Activated naive CD4-positive, alpha-beta T cell treated with anti-CD3 and anti-CD28 coated beads for 36 hours (primary cell): Measurements from ENCODE around the gene TMEM191C. TPM values are rescaled to one million over a fixed set of nuclear protein-coding genes. Genes with fewer than 3 reads are reported as not detected.
"Not testable (repeated sequence)": the region's sequence is repeated elsewhere in the genome, so short reads cannot be mapped to it uniquely, and the experiment has no call there.

ENCODE experiments used
- CTCF ChIA-PET: fragments of 350-600 bp; sonication (Branson Sonifier 250); formaldehyde crosslinking; loops from one replicate; lab custom pipeline; 2021; ENCODE audit warnings: antibody characterized with exemption; lab: Charles Lee
- DNase-seq: peaks from one replicate; pipeline ENCODE4 v3.0.0-alpha.2; 2020
- H3K27ac Mint-ChIP-seq: one replicate; pipeline ENCODE4 v1.8.0; 2021; ENCODE audit warnings: mild to moderate bottlenecking, mixed read lengths
- H3K27me3 Mint-ChIP-seq: one replicate; pipeline ENCODE4 v1.8.0; 2021; ENCODE audit warnings: low read depth, mixed read lengths
- H3K36me3 Mint-ChIP-seq: one replicate; pipeline ENCODE4 v1.8.0; 2021; ENCODE audit warnings: low read depth, mixed read lengths
- H3K4me1 Mint-ChIP-seq: one replicate; pipeline ENCODE4 v1.8.0; 2021; ENCODE audit warnings: low read depth, mixed read lengths
- H3K4me3 Mint-ChIP-seq: one replicate; pipeline ENCODE4 v1.8.0; 2021; ENCODE audit warnings: mild to moderate bottlenecking, moderate library complexity, mixed read lengths
- H3K9me3 Mint-ChIP-seq: one replicate; pipeline ENCODE4 v1.8.0; 2021; ENCODE audit warnings: mixed read lengths
- intact Hi-C: fragments of 100-400 bp; cut with micrococcal nuclease; formaldehyde crosslinking; loops from one replicate; pipeline ENCODE4 v1.15.1; 2023
- total RNA-seq, 2 experiments: library from RNA; stranded (reverse); gene quantifications; one replicate each; pipeline ENCODE4 v1.2.3, GENCODE V29; 2021

TMEM191C gene
- total RNA-seq, result under 1 TPM in 1 of 2 experiments, not detected in 1; 0.22 TPM

DNA sequence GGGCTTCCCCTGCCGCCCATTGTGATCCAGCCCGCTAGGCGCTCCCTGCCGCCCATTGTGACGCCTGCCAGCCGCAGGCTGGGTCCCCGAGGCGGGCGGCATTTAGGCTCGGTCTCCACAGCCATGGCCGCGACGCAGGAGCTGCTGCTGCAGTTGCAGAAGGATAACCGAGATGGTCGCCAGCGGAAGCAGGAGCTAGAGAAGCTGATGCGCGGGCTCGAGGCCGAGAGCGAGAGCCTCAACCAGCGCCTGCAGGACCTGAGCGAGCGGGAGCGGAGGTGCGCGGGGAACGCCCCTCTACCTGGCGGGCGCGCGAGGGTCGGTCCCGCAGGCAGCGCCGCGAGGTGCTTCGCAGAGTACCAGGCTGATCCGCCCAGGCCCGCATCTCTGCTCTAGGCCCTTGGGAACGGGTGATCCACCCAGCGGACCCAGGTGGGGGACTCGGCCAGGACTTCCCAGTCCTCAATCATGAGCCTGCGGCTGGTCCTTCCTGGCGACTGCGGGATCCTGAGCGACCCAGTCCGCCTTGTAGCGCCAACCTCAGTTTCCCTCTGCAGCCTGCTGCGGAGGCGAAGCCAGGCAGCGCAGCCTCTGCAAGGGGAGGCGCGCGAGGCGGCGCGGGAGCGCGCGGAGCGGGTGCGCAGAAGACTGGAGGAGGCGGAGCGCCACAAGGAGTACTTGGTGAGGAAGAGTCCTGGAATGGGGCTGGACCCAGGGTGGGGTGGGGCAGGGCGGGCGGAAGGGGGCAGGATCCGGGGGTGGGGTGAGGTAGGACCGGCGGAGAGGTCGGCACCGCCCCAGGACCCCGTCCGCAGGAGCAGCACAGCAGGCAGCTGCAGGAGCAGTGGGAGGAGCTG is at the start of gene TMEM191C:
TMEM191C (plus strand) TSS at position 51 of the 857 bp plus-strand sequence; CDS start at position 124, 73 bp downstream.
- Mint-ChIP-seq H3K4me3 (peak within 1 kb of the TSS; percentile 81), H3K27ac (peak within 1 kb of the TSS; percentile 74)
- H3K4me1 Mint-ChIP-seq, DNase-seq, H3K36me3 Mint-ChIP-seq, H3K9me3 Mint-ChIP-seq, intact Hi-C loops, H3K27me3 Mint-ChIP-seq, CTCF ChIA-PET: not testable (repeated sequence)

DNA sequence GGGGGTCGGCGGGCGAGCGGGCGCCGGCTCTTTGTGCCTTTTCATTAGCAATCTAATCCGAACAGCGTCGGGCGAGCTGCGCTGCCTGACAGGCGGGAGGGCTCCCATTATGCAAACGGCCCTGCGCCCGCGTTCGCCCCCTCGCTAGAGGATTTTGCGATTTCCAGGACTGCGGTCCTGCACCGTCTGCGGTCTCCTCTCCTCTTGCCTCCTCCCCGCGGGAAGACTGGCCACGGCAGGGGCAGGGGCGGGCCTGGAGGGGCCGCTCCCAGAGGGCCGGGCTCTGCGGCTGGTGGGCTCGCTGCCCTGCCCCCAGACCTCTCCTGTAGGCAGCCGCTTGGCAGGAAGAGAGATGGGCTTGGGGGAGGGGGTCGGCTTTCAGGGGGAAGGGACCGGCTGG is 49.3 kb upstream of the TMEM191C start:
- H3K27me3 Mint-ChIP-seq, CTCF ChIA-PET, H3K36me3 Mint-ChIP-seq, H3K27ac Mint-ChIP-seq, H3K4me1 Mint-ChIP-seq, H3K9me3 Mint-ChIP-seq, intact Hi-C loops: not testable (repeated sequence)
- peak overlapping the region; percentile 47 for H3K4me3 Mint-ChIP-seq
- peak; percentile 25 for DNase-seq

DNA sequence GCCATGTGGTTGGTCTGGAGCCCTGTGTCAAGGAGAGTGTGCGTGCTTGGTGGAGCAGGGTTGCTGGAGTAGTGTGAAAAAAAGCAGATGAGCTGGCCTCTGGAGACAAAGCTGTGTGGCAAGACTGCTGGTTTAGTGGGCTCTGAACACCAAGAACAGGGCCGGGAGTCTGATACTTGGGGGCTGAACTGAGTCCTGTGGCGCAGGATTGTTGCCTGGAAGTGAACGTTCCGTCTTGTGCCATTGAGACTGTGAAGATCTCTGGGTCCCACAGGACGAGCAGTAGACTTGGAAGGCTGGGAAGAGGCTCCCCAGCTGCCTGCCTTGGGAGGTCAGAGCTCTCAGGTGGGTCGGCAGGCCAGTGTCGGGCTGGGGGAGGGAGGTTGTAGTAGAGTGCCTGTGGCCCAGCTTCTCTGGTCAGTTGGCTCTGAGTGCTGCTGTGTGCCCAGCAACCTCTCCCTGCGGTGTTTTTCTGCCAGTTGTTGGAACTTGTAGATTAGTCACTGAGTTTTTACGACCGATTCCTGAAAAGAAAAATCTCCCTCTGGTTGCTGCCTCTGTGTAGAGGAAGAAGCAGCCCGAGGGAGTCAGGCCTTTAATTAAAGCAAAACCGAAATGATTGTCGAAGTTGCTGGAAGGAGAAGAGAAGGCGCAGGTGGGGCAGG is 48.1 kb upstream of the TMEM191C start:
- intact Hi-C loops, CTCF ChIA-PET, H3K27ac Mint-ChIP-seq, H3K9me3 Mint-ChIP-seq, H3K4me1 Mint-ChIP-seq, H3K4me3 Mint-ChIP-seq, H3K27me3 Mint-ChIP-seq, H3K36me3 Mint-ChIP-seq, DNase-seq: not testable (repeated sequence)

DNA sequence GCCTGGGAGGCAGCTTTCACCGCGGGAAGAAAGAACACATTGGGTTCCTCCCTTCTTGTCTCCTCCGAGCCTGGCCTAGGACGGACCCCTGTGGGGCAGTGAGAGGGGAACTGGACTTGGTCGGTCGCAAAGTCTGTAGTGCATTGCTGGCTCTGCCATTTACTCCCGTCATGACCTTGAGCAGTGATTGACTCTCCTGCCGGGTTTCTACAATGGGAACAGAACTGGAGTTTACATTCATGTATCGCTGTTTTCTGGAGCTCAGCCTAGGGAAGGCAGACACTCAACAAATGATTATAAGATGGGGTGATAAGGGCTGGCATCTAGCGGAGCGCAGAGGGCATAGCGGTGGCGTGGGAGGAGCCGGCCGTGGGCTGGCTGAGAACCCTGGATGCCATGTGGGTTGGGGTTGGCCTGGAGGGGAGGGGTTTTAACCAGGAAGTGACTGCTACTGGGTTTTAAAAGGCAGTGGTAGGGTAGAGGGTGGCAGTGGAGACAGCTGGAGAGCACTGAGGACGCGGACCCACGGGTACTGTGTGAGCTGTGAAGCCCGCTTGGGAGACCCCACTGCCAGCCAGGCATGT is 46.9 kb upstream of the TMEM191C start:
- H3K27me3 Mint-ChIP-seq, intact Hi-C loops, H3K4me1 Mint-ChIP-seq, H3K9me3 Mint-ChIP-seq, H3K36me3 Mint-ChIP-seq, DNase-seq, CTCF ChIA-PET, H3K27ac Mint-ChIP-seq, H3K4me3 Mint-ChIP-seq: not testable (repeated sequence)

DNA sequence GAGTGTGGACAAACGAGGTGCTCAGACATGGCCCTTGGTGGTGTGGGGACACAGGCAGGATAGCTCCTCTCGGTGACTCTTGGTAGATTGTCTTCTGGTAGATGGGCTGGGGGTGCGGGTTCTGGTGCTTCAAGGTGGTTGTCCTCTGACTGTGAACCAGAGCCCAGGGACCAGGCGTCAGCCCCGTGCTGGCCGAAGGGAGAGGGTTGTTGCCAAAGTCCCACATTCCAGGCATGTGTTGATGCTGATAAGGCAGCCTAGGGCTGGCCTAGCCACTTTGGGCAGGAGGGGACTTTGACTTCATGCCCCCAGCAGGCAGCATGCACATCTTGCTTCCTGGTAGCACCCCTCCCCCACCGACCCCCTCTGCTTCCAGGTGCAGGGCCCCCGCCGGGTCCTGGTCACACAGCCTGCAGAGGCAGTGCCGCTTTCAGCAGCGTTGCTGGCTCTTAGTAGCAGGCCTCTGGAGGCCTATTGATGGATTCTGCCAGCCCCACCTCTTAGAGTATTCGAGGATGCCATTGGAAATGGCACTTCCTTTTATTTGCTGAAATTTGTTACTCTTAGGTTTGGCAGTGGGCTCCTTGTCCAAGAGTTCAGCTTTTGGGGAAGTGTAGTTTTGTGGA is 43.0 kb upstream of the TMEM191C start:
- CTCF ChIA-PET, intact Hi-C loops, H3K27ac Mint-ChIP-seq, H3K36me3 Mint-ChIP-seq, H3K27me3 Mint-ChIP-seq, DNase-seq, H3K9me3 Mint-ChIP-seq, H3K4me3 Mint-ChIP-seq, H3K4me1 Mint-ChIP-seq: not testable (repeated sequence)

DNA sequence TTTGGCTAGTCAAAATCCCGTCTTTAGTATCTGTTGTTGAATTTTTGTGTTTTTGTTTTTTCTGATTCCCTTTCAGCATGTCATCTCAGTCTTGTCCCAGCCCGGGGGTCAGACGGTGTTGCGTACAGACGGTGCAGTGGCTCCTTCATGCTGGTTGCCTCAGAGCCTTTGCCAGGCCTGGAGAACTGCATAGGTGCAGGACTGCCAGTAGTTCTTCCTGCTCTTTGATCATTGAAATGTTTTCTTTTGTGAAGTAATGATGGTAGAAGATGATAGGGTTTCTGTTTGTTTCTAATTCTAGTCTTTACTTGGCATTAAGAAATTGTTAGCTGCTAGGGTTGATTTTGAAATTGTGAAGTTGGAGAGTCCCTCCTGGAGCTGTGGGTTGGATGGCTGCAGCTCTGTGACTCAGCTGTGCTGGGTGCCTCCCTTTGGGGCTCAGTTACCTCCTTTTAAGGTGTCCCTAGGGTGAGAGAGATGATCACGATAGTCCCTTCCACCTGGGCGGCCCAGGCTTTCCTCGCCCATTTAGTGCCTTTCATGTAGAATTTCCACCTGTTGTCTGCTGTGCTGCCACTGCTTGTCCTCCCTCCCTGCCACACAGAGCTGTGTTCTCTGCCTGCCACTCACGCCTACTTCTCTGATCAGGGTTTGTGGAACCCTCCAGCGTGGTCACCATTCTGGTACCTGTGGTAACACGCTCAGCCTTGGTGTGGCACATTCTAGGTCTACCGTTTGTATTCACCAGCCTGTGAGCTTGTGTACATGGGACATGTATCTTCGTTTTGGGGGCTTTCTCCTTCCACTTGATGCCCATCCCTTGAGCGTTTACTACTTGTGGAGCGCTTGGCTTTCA is 32.6 kb upstream of the TMEM191C start:
- H3K36me3 Mint-ChIP-seq, H3K9me3 Mint-ChIP-seq, intact Hi-C loops, H3K27ac Mint-ChIP-seq, H3K4me3 Mint-ChIP-seq, CTCF ChIA-PET, H3K4me1 Mint-ChIP-seq, H3K27me3 Mint-ChIP-seq, DNase-seq: not testable (repeated sequence)

DNA sequence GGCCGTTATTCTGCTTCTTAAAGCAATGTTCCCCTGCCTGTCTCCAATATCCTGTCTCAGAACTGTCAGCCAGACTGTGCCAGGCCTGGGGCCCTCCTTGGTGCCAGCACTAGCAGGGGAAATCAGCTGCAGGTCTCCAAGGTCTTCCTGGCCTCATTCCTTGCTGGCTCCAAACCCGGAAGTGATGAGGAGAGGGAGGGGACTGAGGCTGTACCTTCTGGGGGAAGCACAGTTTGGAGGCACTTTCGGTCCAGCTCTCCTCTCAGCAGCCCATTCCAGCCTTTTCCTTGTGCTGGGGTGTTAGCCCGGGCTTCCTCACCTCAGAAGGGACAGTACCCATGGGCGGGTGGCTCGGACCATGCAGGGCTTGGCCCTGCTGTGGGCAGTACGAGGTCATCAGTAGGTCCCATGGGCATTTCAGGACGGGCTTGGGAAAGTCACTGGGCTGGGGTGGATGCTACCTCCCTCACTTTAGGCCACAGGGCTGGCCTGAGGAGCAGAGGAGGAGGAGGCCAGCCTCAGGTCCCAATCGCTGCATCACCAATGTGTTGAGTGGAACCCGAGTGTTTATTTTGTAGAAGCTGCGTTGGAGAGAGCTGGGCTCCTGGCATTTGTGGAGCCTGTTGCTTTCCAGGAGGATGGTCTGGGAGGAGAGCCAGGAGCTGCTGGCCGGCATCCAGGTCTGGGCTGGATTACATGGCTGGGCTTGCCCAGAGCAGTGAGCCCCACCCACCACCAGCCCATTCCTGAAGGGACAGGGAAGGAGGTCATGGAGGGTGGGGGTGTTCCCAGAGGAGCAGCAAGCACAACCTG is 31.0 kb upstream of the TMEM191C start:
- intact Hi-C loops, H3K4me3 Mint-ChIP-seq, H3K9me3 Mint-ChIP-seq, CTCF ChIA-PET, H3K4me1 Mint-ChIP-seq, DNase-seq, H3K36me3 Mint-ChIP-seq, H3K27me3 Mint-ChIP-seq, H3K27ac Mint-ChIP-seq: not testable (repeated sequence)

DNA sequence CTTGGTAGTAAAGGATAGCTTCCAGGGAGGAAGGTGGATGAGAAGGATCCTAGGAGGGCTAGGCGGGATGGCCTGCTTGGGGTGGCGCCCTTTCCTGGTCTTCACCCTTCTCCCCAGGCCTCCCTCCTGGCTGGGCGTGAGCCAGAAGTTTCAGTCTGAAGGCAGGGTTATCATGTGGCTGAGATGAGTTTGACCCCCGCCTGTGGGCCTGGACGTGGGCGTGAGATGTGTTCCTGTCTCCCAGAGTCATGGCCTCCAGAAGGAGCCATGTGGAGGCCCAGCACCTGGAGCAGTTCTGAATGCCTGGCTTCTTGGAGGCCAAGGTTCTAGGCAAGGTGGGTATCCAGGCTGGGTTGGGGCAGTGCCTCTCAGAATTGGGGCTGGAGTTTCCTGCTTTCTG is 29.2 kb upstream of the TMEM191C start:
- DNase-seq, H3K27me3 Mint-ChIP-seq, H3K27ac Mint-ChIP-seq, intact Hi-C loops, H3K9me3 Mint-ChIP-seq, H3K4me3 Mint-ChIP-seq, H3K36me3 Mint-ChIP-seq, H3K4me1 Mint-ChIP-seq, CTCF ChIA-PET: not testable (repeated sequence)

DNA sequence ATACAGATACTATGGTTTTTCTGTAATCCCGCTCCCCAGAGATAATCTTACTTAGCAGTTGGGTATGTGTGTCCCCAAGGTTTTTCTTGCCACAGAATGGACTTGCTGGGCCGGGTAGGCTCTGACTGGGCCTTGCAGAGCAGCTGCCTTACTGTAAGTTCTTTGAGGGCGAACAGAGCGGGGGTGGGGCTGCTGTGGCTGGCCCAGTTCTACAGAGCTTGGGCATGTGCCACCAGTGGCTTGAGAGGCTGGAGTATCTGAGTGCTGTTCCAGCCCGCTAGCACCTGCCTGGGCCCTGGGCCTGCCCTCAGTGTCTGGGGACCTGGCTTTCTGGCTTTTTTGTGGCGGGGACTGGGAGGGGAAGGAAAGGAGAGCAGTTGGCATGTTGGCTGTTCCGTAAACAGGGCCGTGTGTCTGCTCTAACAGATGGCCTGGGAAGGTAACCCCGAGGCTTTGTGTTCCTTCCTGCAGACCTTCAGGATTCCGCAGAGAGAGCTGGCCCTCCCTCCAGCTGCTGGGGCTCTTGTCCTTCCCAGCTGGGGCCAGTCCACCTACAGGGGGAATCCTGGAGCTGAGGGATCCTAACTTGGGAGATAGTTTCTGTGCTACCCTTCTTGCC is 27.1 kb upstream of the TMEM191C start:
- intact Hi-C loops, H3K4me3 Mint-ChIP-seq, H3K36me3 Mint-ChIP-seq, H3K27me3 Mint-ChIP-seq, H3K27ac Mint-ChIP-seq, H3K4me1 Mint-ChIP-seq, DNase-seq, CTCF ChIA-PET, H3K9me3 Mint-ChIP-seq: not testable (repeated sequence)

DNA sequence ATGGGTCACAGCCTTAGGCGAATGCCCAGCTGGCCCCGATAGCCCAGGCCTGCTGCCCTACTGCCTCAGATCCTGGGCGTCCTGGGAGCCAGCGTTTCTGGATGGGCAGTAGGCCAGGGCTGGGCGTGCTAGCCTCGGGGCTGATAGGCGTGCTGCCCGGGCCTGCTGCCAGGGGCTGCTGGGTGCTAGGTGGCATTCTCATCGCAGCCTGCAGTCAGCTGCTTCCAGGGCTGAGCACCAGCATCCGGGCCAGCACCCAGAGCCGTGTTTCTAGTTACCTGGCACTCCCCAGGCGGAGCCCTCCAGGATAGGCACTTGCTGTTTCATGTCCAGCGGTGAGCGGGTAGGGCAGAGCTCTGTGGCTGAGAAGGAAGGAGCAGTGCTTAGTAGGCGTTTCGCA is 26.5 kb upstream of the TMEM191C start:
- H3K27me3 Mint-ChIP-seq, H3K36me3 Mint-ChIP-seq, intact Hi-C loops, CTCF ChIA-PET, H3K9me3 Mint-ChIP-seq, H3K4me3 Mint-ChIP-seq, DNase-seq, H3K27ac Mint-ChIP-seq, H3K4me1 Mint-ChIP-seq: not testable (repeated sequence)

DNA sequence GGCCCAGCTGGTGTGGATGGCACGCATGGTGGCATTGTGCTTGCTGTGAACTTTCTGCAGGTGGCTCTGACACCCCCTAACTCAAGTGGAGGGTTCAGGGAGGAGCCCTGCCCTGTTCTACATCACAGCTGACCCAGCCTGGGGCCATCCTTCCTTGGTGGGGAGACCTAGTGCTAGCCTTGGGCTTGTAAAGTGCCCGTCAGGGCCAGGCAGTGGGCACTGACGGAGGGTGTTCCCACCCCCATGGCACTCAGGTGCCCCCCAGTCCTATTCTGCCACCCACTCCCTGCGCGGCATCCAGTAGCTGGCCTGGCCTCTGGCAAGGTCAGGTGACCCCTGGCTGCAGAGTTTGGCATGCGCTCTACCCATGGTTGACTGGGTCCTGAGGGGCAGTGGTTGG is 26.0 kb upstream of the TMEM191C start:
- DNase-seq, H3K27ac Mint-ChIP-seq, CTCF ChIA-PET, H3K4me1 Mint-ChIP-seq, H3K9me3 Mint-ChIP-seq, H3K4me3 Mint-ChIP-seq, intact Hi-C loops, H3K36me3 Mint-ChIP-seq, H3K27me3 Mint-ChIP-seq: not testable (repeated sequence)
